Glomerular endothelial cell (primary cell): ENCODE measurements around the gene ARF1. TPM values are rescaled to one million over a fixed set of nuclear protein-coding genes. Genes with fewer than 3 reads are reported as not detected.

Experiments
- DNase-seq: peaks from one replicate; pipeline ENCODE4 v3.0.0-alpha.2; 2011; ENCODE audit warnings: low read depth, low spot score; ENCODE audit errors: extremely low read depth
- total RNA-seq: library from RNA; depleted of rRNA; stranded (reverse); fragments of >200 nt; gene quantifications from 2 replicates; pipeline ENCODE4 v1.2.3, GENCODE V29; 2015

The ARF1 gene
- 424 and 563 TPM in 2 replicates for total RNA-seq

DNA sequence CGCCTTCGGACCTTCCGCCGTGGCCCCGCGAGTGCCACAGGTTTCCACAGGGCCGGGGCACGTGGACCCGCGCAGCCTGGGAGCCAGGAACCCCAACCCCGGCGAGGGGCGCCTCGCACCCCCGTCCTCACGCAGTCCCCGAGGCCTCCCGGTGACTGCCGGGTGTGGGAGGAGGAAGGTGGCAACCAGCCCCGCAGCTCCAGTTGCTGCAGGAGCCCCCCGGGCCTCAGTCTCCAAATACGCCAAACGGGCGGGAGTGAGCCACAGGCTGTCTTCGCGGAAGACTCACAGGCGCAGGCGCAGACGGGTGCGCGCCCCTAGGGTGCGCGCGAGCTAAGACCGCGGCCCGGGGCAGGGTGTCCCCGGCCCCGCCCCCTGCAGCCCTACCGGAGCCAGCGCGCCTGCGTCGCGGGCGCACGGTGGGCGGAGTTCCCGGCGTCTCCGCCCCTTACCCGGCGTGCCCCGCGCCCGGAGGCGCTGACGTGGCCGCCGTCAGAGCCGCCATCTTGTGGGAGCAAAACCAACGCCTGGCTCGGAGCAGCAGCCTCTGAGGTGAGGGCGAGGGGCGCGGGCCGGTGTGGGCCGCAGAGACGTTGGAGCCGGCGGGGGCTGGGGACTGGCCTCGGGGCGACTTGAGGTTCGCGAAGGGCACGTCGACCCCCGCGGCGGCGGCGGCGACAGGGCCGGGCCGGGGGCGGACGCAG, at the start of gene ARF1:
ARF1 (plus strand) TSS at position 495 of the 704 bp plus-strand sequence. CDS start 14,407 bp downstream, outside the sequence.
- no peak for DNase-seq

DNA sequence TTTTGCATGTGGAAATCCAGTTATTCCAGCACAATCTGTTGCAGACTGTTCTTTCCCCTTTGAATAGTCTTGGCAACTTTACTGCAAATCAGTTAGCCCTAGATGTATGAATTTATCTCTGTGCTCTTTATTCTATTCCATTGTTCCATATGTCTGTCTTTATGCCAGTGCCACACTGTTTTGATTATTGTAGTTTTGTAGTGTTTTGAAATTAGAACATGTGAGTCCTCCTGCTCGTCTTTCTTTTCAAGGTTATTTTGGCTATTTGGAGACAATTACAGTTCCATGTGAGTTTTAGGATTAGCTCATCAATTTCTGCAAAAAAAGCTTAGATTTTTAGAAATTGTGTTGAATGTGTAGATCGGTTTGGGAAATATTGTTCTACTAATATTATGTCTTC, 49.1 kb upstream of the ARF1 start:
- no peak for DNase-seq

DNA sequence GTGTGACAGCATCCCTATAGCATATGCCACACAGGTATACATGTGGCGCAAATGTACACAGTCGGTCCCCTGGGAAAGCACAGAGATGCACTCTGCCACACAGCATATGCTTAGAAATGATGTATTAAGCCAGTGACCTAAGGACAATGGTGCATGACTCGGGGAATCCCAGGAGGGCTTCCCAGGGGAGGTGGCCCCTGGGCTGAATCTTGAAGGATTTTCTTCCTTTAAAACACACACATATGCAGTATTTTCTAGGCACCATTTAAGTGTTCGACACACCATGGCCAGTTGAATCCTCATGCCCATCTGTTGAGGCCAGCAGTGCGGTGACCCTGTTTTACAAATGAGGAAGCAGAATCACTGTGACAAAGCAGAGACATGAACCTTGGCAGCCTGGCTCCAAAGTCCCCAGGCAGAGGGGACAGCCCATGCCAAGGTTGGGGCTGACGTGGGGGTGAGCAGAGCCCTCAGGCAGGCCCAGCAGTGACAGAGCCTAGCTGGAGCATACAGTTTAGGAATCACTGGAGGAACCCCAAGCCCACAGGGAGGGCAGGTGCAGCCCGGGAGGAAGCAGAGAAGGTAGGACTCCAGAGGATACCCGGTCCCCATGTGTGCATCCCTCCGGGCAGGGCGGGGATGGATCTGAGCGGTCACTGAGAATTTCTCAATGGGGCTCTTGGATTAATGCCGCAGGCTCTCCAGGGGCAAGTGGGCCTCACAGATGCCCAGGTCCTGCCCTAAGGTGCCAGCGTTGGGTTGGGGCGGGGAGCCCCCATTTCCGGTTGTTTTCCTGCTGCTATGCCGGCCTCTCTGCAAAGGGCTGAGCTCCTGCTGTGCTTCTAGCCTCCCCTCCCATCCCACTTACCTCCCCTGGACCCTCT, 47.3 kb upstream of the ARF1 start:
- no peak for DNase-seq

DNA sequence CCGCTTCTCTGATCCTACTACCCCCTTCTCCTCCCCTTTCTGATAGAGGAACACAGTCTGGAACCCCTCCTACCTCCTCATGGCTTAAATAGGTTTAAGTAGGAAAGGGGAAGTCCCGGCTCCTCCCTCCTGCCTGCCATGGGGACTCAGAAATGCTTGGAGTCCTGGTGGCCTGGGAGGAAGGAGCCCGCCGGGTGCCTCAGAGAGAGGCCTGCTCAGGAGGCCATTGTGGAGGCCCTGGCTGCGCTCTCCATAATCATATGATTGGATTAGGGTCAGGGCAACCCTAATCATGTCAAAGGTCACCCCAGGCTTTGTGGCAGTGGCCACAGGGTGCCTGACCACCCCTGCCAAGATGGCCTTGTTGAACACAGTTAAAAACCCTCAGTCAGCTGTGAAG, 46.7 kb upstream of the ARF1 start:
- no peak for DNase-seq

DNA sequence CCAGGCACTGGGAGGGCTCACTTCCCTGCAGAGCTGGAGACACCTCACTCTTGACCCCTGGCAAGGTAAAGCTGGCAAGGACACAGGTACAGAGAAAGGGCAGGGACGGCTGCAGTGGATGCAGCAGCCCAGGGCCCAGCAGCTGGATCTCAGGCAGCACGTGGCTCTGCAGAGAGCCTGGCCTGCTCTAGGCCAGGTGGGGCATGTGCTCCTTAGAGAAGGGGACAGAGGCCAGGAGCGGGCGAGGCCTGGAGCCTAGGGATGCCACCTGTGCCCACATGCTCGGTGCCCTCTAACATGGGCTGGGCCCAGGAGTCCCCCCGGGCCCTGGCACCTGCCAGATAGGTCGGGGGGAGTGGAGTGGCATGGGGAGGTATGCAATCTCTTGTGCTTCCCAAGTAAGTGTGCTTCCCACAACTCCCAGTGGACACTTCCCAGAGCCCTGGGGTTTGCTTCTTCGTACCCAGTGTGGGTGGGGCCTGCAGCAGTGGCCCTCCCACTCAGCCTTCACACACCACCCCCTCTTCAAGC, 45.7 kb upstream of the ARF1 start:
- DNase-seq = no peak

DNA sequence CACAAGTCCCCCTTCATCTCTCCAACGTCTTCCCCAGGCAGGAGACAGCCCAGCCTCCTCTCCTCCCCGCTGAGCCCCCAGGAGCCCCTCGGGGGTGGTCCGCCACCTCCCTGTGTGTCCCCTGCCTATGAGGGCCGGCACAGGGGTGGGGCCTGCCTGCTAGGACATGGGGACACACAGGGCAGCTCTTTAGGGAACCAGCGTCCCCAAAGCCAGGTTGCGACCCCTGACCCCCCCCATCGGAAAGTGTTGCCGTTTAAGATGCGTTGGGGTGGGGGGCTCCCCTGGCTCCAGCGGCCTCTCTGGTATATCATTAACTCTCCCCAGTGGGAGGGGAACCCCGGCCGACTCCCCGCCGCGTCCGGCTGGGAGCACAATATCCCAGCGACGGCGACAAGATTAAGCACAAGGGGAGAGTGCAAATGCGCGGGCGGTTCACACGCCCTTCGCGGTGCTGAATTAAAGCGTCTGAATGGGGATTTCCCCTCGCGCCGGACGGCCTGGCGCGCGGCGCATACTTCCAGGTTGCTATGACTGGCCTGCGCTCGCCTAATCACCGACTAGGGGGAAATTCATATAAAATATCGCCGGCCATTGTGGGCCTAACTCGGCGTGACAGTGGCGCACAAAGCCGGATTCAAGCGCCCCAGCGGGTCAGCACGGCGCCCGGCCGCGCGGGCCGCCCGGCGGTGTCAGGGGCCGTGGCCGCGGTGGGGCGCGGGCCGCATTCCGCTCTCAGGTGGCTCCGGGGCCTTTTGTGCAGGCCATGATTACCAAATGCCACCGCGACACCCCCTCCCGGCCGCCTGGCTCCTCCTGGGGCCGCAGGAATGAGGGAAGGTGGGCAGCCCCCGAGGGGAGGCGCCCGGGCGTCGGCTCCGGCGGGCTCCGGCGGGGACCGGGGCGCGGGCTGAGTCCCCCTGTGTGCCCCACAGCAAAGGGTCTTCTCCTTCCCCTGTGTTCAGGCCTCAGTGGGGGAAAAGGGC, 44.8 kb upstream of the ARF1 start:
- DNase-seq = no peak

DNA sequence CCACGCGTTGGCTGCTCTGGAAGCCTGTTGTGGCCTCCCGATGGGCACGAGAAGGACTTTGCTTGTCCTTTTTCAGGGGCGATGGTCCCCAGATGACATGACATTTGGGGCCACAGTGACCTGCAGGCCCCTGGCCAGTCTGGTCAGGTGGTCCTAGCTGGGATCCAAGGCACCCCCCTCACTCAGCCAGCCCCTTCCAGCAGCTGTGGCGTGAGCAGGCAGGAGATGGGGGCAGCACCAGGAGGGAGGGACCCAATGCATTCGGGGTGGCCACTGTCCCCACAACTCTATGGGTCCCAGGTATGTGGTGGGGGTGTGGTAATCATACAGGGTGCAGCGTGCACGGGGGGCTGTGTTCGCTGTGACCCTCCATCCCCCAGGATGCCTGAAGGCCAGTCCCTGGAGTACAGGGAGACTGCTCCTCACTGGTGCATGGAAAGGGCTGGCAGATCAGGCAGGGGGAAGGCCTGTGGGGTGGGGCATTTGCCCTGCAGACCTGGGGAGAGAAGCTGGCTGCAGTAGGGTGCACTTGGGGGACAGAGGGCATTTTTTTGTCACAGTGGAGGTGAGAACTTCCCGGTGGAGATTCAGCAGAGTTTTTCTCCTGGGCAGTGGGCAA, 44.0 kb upstream of the ARF1 start:
- DNase-seq = no peak

DNA sequence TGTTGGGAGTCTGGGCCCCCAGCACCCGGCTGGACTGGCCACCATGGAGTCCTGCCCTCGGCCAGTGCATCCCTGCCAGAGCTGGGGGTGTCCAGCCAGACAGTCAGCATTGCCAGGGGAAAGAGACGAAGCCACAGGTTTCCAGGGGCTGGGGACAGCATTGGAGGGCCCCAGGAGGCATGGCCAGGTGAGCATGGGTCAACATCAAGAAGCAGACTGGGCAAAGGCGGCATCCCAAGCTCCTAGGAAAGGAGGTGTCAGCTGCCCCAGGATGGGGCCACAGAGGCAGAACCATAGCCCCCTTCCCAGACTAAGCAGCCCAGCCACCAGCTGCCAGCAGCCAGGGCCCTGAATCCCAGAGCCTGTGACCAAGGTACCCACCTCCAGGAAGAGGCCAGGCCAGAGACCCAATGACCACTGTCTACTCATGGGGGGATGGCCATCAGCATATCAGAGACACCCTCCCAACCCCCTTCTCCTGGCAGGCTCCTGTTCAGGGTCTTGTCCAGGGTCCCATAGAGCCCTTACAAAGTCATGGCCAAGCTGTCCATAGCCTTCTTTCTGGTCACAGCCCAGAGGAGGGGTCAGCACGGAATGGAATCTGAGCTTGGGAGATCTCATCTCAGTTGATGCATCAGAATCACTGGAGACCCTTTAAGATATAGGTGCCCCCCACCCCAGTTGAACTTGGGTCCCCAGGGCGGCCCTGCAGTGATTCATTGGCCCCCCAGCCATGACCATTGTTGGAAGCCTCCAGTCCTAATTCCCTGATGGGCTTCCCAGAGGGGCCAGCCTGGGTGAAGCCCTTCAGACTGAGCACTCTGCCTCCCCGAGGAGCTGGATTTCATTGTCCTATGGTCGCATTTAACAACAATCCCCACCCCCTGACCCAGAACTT, 43.3 kb upstream of the ARF1 start:
- DNase-seq = no peak

DNA sequence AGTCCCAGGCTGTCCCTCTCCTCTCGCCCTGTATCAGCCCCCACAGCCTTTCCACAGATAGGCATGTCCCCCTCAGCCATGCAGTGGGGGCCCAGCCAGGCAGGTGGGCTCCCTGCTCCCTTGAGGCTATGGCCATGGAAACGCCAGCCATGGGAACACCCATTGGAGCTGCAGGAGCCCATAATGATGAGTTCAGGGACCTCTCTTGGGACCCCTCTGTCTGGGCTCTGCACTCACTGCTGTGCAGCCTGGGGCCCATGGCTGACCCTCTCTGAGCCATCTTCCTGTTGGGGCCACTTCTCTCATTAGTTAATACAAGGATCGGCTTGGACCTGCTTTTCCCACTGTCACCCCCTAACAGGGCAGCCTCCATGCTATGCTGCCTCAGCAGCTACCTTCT, 42.5 kb upstream of the ARF1 start:
- no peak for DNase-seq

DNA sequence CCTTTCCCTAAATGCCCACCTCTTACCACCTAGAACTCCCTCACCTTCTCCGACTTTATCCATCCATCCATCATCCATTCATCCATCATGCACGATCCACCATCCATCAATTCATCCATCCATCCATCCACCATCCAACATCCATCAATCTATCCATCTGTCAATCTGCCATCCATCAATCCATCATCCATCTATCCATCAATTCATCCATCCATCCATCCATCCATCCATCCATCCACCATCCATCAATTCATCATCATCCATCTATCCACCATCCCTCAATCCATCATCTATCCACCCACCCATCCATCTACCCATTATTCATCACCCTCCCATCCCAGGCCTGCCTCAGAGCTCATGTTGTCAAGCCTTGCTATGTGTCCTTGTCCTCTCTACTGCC, 41.2 kb upstream of the ARF1 start:
- no peak for DNase-seq

DNA sequence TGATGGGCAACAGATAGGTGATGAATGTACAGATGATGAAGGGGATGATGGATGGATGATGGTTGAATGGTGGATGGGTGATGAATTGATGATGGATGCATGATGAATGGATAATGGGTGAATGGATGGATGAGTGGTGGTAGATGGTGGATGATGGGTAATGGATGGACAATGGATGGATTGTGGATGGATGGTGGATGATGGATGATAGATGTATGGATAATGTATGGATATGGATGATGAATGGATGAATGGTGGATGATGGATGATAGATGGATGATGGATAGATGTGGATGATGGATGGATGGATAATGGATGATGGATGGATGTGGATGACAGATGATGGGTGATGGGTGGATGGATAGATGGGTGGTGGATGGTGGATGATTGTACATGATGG, 40.0 kb upstream of the ARF1 start:
- no peak for DNase-seq

DNA sequence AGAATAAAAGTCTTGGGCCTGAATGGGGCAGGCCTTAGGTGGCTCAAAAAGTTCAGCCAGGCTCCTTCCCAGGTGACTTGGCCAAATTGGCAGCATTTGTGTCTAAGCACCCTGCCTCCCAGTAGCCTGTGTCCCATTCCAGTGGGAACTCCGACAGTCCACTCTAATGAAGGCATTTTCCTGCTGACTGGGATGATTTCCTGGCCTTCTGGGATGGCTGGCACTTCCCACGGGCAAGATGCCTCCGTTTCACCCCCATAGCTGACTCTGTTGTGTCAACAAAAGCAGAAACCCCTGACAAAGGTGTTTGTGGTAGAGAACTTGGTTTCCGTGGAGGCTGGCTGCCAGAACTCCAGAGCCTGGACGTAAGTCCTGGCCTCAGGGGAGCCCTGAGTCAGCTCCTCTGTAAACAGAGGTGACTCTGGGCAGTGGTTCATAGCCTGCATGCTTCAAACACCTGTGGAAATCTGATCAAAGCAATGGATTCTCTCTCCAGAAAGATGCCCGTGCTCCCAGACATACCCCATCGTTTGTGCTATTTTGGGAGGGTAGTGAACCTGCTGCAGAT, 39.1 kb upstream of the ARF1 start:
- no peak for DNase-seq

DNA sequence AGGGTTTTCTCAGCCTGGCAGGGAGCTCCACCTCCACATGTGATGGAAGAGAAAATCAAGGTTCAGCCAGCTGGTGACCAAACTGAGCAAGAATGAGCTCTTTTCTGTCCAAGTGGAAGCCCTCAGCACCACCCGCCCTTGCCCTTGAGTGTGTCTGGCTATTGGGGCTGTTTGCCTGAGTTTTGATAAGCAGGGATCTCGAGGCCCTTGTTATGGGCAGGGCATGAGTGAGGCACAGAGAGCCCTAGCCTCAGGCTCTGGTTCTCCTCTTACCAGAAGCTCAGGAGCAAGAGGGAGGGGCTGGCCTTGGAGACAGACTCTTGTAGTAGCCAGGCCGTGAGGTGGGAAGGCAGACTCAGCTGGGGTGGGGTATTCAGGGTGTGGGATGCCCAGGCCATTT, 37.5 kb upstream of the ARF1 start:
- no peak for DNase-seq

DNA sequence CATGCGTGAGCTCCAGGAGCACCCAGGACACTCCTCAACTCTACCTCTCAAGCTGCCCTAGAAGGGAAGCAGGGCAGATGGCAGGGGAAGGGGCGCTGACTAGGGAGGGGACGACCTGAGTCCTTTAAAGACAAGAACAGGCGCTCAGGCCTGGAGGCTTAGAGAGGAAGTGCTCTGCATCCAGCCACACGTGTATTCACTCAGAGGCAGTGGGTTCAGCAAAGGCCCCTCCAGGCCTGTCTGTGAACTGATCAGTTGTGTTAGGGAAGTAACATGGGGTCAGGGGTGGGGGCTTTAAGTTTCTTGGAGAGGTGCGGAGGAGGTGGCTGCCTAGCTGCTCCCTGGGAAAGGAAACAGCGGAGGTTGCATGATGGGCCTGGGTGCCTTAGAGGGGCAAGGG, 37.1 kb upstream of the ARF1 start:
- no peak for DNase-seq

DNA sequence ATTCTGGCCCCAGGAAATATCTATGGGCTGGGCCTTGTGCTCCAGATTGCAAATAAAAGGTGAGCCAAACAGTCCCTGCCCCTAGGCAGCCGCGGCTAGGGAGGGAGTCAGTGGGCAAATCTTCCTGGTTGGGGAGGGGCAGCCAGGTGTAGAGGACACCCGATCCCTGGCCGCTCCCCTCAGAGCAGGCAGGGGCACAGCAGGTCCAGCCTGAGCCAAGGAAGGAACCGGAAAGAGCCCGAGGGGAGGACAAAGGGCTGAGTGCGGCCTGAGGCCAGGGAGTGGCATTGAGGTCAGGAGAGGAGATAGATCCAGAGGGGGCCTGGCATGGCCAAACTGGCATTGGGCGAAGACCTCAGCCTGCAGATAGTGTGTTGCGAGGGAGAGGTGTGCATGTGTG, 36.6 kb upstream of the ARF1 start:
- no peak for DNase-seq

DNA sequence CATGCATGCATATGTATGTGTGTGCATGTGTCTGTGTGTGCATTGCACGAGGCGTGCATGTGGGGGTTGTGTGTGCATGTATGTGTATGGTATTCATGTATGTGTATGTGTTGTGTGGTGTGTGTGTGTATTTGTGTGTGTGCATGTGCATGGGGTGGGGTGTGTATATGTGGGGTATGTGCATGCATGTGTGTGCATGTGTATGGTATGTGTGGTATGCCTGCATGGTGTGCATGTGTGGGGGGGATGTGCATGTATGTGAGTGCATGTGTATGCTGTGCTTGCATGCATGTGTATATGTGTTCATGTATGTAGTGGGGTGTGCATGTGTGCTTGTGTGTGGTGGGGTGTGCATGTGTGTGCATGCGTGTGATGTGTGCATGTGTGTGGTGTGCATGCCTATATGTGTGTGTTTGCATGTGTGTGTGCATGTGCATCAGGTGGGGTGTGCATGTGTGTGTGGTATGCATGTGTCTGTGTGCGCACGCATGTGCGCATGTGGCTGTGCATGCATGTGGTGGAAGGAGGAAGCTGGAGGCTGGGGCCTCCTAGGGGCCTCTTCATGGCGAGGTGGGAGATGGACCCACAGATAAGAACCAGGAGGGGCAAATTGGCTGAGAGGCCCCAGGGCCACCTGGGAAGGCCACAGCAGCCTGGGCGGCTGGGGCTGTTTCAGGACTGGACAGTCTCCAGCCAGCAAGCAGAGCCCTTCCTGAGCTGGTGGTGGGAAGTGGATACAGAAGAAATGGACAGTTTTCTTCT, 35.9 kb upstream of the ARF1 start:
- no peak for DNase-seq

DNA sequence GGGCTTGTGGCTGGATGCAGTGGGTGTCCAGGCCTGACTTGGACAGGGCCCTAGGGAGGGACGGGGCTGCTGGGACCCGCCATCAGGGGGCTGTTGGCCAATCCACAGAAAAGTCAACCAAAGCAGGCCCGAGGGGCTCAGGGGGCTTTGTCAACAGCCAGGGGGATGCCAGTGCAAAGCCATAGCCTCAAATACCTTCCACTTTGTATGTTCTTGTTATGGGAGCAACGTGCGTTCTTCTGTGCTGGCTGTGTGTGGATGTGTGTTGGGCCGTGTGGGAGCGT, 35.4 kb upstream of the ARF1 start:
- no peak for DNase-seq

DNA sequence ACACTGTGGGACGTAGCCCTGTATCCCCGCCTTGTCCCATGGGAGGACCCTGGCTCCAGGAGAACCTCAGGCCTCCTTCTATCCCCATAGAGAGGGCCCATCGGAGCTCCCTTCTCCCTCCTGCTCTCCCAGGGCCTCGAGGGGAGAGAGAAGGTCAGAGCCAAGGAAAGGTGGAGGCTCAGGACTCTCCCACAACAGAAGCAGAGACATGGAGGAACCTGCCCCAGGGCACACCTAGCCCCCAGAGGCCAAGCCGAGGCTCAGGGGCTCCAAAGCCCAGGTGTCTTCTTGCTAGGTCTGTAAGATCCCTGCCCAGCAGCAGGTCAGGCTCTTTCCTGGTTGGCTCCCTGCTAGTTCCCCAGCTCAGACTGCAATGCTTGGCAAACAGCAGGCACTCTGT, 34.4 kb upstream of the ARF1 start:
- no peak for DNase-seq
